Measurements from ENCODE around the gene PRSS1.
"Not testable (repeated sequence)": the region's sequence is repeated elsewhere in the genome, so short reads cannot be mapped to it uniquely, and the experiment has no call there.

Gene PRSS1

GRCh38 chr7:142749218-142749993 lies at the start of gene PRSS1:
TSS of gene PRSS1 (plus strand) at chr7:142749472. CDS start at chr7:142749485, 13 bp downstream.
- H3K27ac ChIP-seq = no peak within 1 kb of the TSS
- DNase-seq (ENCODE audit: low read depth, low spot score) = no peak

- DNase-seq (ENCODE audit: low read depth, low spot score); H3K27ac ChIP-seq: not testable (repeated sequence)
Measured at GRCh38 chr7:142700935-142701334, 48.3 kb upstream of the PRSS1 start.

- H3K27ac ChIP-seq = no peak overlapping the region
- DNase-seq (ENCODE audit: low read depth, low spot score) = no peak
Measured at GRCh38 chr7:142703655-142704305, 45.5 kb upstream of the PRSS1 start.

- not testable (repeated sequence) for DNase-seq (ENCODE audit: low read depth, low spot score); H3K27ac ChIP-seq
Measured at GRCh38 chr7:142708726-142709125, 40.5 kb upstream of the PRSS1 start.

- no peak for DNase-seq (ENCODE audit: low read depth, low spot score)
- H3K27ac ChIP-seq = no peak overlapping the region
Measured at GRCh38 chr7:142709921-142710320, 39.4 kb upstream of the PRSS1 start.

GRCh38 chr7:142711196-142711595 lies 38.1 kb upstream of the PRSS1 start:
- no peak overlapping the region for H3K27ac ChIP-seq
- no peak for DNase-seq (ENCODE audit: low read depth, low spot score)

- H3K27ac ChIP-seq = no peak overlapping the region
- no peak for DNase-seq (ENCODE audit: low read depth, low spot score)
Measured at GRCh38 chr7:142711746-142712616, 37.3 kb upstream of the PRSS1 start.

GRCh38 chr7:142712617-142712957 lies 36.7 kb upstream of the PRSS1 start:
- no peak for DNase-seq (ENCODE audit: low read depth, low spot score)
- no peak overlapping the region for H3K27ac ChIP-seq

GRCh38 chr7:142714375-142714774 lies 34.9 kb upstream of the PRSS1 start:
- no peak for DNase-seq (ENCODE audit: low read depth, low spot score)
- no peak overlapping the region for H3K27ac ChIP-seq

GRCh38 chr7:142716596-142716995 lies 32.7 kb upstream of the PRSS1 start:
- DNase-seq (ENCODE audit: low read depth, low spot score) = no peak
- no peak overlapping the region for H3K27ac ChIP-seq

GRCh38 chr7:142717453-142717852 lies 31.8 kb upstream of the PRSS1 start:
- DNase-seq (ENCODE audit: low read depth, low spot score) = no peak
- H3K27ac ChIP-seq = no peak overlapping the region

- DNase-seq (ENCODE audit: low read depth, low spot score) = no peak
- no peak overlapping the region for H3K27ac ChIP-seq
Measured at GRCh38 chr7:142718313-142718712, 31.0 kb upstream of the PRSS1 start.

GRCh38 chr7:142720172-142720773 lies 29.0 kb upstream of the PRSS1 start:
- H3K27ac ChIP-seq = no peak overlapping the region
- no peak for DNase-seq (ENCODE audit: low read depth, low spot score)

GRCh38 chr7:142720986-142721385 lies 28.3 kb upstream of the PRSS1 start:
- H3K27ac ChIP-seq = no peak overlapping the region
- DNase-seq (ENCODE audit: low read depth, low spot score) = no peak

GRCh38 chr7:142722248-142722794 lies 27.0 kb upstream of the PRSS1 start:
- DNase-seq (ENCODE audit: low read depth, low spot score) = no peak
- no peak overlapping the region for H3K27ac ChIP-seq

GRCh38 chr7:142733271-142733670 lies 16.0 kb upstream of the PRSS1 start:
- DNase-seq (ENCODE audit: low read depth, low spot score) = no peak
- H3K27ac ChIP-seq = no peak overlapping the region

- DNase-seq (ENCODE audit: low read depth, low spot score) = no peak
- no peak overlapping the region for H3K27ac ChIP-seq
Measured at GRCh38 chr7:142739923-142740492, 9.3 kb upstream of the PRSS1 start.

- DNase-seq (ENCODE audit: low read depth, low spot score) = no peak
- no peak overlapping the region for H3K27ac ChIP-seq
Measured at GRCh38 chr7:142740786-142741185, 8.5 kb upstream of the PRSS1 start.

GRCh38 chr7:142741932-142742331 lies 7.3 kb upstream of the PRSS1 start:
- DNase-seq (ENCODE audit: low read depth, low spot score); H3K27ac ChIP-seq: not testable (repeated sequence)

- no peak for DNase-seq (ENCODE audit: low read depth, low spot score)
- no peak overlapping the region for H3K27ac ChIP-seq
Measured at GRCh38 chr7:142745091-142745635, 4.1 kb upstream of the PRSS1 start.
